Activated T-cell treated with anti-CD3 and anti-CD28 coated beads for 4 hours (primary cell): ENCODE measurements around the gene FAM32A.

Source experiments
- DNase-seq: peaks from one replicate; pipeline ENCODE4 v3.0.0-alpha.2; 2020

The FAM32A gene

GRCh38 chr19:16185123-16185767 lies at the start of gene FAM32A:
TSS of gene FAM32A (plus strand) at chr19:16185410. CDS start at chr19:16185443, 33 bp downstream.
- peak; percentile 99 for DNase-seq

GRCh38 chr19:16135430-16136127 lies 49.6 kb upstream of the FAM32A start:
- no peak for DNase-seq

- DNase-seq: no peak
Observed at GRCh38 chr19:16136185-16136999, 48.8 kb upstream of the FAM32A start.

- DNase-seq: no peak
Observed at GRCh38 chr19:16139752-16140151, 45.5 kb upstream of the FAM32A start.

- DNase-seq: no peak
Observed at GRCh38 chr19:16141043-16141442, 44.2 kb upstream of the FAM32A start.

GRCh38 chr19:16142032-16142580 lies 43.1 kb upstream of the FAM32A start:
- DNase-seq: no peak

GRCh38 chr19:16143399-16144215 lies 41.6 kb upstream of the FAM32A start, which contains the start of gene HSH2D:
TSS of gene HSH2D (plus strand) at chr19:16143685. CDS start at chr19:16148751, 5,066 bp downstream.
- DNase-seq: peak; percentile 71

- DNase-seq: no peak
Observed at GRCh38 chr19:16144216-16144581, 41.0 kb upstream of the FAM32A start.

- no peak for DNase-seq
Observed at GRCh38 chr19:16146112-16146511, 39.1 kb upstream of the FAM32A start.

GRCh38 chr19:16148443-16149229 lies 36.6 kb upstream of the FAM32A start:
- DNase-seq: no peak

GRCh38 chr19:16153582-16154336 lies 31.5 kb upstream of the FAM32A start:
- DNase-seq: no peak

- DNase-seq: no peak
Observed at GRCh38 chr19:16154557-16154956, 30.7 kb upstream of the FAM32A start.

- no peak for DNase-seq
Observed at GRCh38 chr19:16155128-16155527, 30.1 kb upstream of the FAM32A start.

GRCh38 chr19:16156904-16157303 lies 28.3 kb upstream of the FAM32A start:
- DNase-seq: no peak

- no peak for DNase-seq
Observed at GRCh38 chr19:16157601-16158000, 27.6 kb upstream of the FAM32A start.

- DNase-seq: no peak
Observed at GRCh38 chr19:16159655-16160054, 25.6 kb upstream of the FAM32A start.

- no peak for DNase-seq
Observed at GRCh38 chr19:16160445-16160942, 24.7 kb upstream of the FAM32A start.

- DNase-seq: no peak
Observed at GRCh38 chr19:16160943-16161560, 24.2 kb upstream of the FAM32A start.

- DNase-seq: no peak
Observed at GRCh38 chr19:16161840-16162239, 23.4 kb upstream of the FAM32A start.

- DNase-seq: no peak
Observed at GRCh38 chr19:16164222-16164890, 20.9 kb upstream of the FAM32A start.
